ENCODE results near the gene FGFR2. TPM values are rescaled to one million over a fixed set of nuclear protein-coding genes. Genes with fewer than 3 reads are reported as not detected.

FGFR2 gene
- total and polyA plus RNA-seq, 2 of the 4 experiments (the other 2 are of a cell fraction): not detected

DNA sequence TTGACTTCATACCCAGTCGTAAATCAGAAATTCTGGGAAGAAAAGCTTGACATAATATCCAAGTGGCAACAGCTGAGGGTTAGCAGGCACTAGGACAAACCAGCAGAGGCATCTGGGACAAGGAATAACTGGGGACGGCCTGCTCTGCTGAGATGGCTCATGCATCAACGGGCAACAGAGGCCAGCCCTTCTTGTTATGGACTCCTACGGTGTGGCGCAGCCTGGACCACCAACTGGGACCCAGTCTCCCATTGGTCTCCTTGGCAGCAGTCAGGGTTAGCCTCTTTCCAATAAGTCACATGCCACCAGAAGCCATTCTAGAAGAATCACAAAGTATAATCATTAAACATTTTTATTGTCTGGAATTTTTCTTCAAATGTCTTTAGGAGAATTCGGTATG lies 15.0 kb downstream of the FGFR2 start:
- Histone ChIP-seq H2BK5ac (ENCODE audit: low read depth, low read length, poor library complexity, severe bottlenecking) (no peak overlapping the region), H3K4me2 (ENCODE audit: low read depth, low read length) (no peak overlapping the region), H4K20me1 (ENCODE audit: insufficient read depth, low read length) (no peaks in the 10 kb centered on the region), H4K8ac (ENCODE audit: low read depth in 2 of 2, low read length in 2 of 2) (no peak overlapping the region), H4K91ac (ENCODE audit: insufficient read depth, low read depth, low read length) (no peak overlapping the region), H3K27ac (ENCODE audit: insufficient read depth, low read length) (no peak overlapping the region), H3K9me3 (ENCODE audit: control insufficient read depth, insufficient read depth, low read length) (peaks cover 11% of the 10 kb centered on the region), H3K56ac (ENCODE audit: extremely low read depth, insufficient read depth, low read length) (no peak overlapping the region), H3K4me1 (ENCODE audit: control insufficient read depth, insufficient read depth, low read length) (no peaks in the 10 kb centered on the region), H3K36me3 (ENCODE audit: control insufficient read depth, insufficient read depth, low read length) (no peaks in the 10 kb centered on the region), H3K79me1 (ENCODE audit: low read depth in 1 of 2, low read length in 2 of 2) (no peaks in the 10 kb centered on the region), H2AK9ac (replicated peaks; ENCODE audit: low read depth, low read length, poor library complexity) (no peak overlapping the region), H3K14ac (replicated peaks; ENCODE audit: low read depth, low read length) (no peak overlapping the region), H4K5ac (ENCODE audit: low read depth, low read length) (no peak overlapping the region), H3K4me3 (ENCODE audit: insufficient read depth, low read depth, low read length) (no peak overlapping the region), H2AK5ac (ENCODE audit: low read depth, low read length) (no peak overlapping the region), H3K9ac (ENCODE audit: low read depth, low read length) (no peak overlapping the region), H3K27me3 (ENCODE audit: control insufficient read depth, insufficient read depth, low read length) (no peaks in the 10 kb centered on the region), H2AFZ (replicated peaks; ENCODE audit: low read length, poor library complexity) (no peak overlapping the region), H3K4ac (ENCODE audit: low read depth, low read length) (no peak overlapping the region), H3K9me1 (ENCODE audit: insufficient read depth, low read length) (no peaks in the 10 kb centered on the region), H3K18ac (ENCODE audit: low read depth, low read length) (no peak overlapping the region), H2BK15ac (ENCODE audit: low read depth, low read length) (no peak overlapping the region), H2BK20ac (ENCODE audit: low read depth, low read length) (no peak overlapping the region), H3K23ac (ENCODE audit: low read depth, low read length) (no peak overlapping the region), H2BK120ac (ENCODE audit: low read depth, low read length) (no peak overlapping the region)
- WGBS, 2 experiments (ENCODE audit: extremely low coverage in 2 of 2, insufficient read length in 1 of 2): 83% methylated on average over 2 of the region's 6 CpGs; no CpG with 5 or more reads in 1 of the 2 experiments
- no peak for ATAC-seq (ENCODE audit: low read depth)
- BruUV-seq (replicated peaks): no TSS peak
- no peak for TF ChIP-seq MAZ (IDR thresholded peaks at IDR 0.05; ENCODE audit: borderline replicate concordance, low read depth, low read length)
- TF ChIP-seq MXI1 (IDR thresholded peaks at IDR 0.05; ENCODE audit: borderline replicate concordance, low read depth, low read length): no peak
- TF ChIP-seq RFX5 (IDR thresholded peaks at IDR 0.05; ENCODE audit: low read depth, low read length): no peak
- TF ChIP-seq CHD1 (IDR thresholded peaks at IDR 0.05; ENCODE audit: low read depth, low read length): no peak
- TF ChIP-seq BHLHE40 (IDR thresholded peaks at IDR 0.05; ENCODE audit: low read depth, low read length): no peak
- TF ChIP-seq RCOR1 (IDR thresholded peaks at IDR 0.05; ENCODE audit: insufficient replicate concordance, low read length): no peak
- DNase-seq: no peak
- ChIA-PET CTCF (no interaction called here), POLR2A (ENCODE audit: unreplicated experiment) (no interaction called here)
- in situ Hi-C loops (cut with MboI; ENCODE audit: low sequenced_read_pairs): no loop called here
- dilution Hi-C loops (cut with HindIII; ENCODE audit: low sequenced_read_pairs, unreplicated experiment): no loop called here
- intact Hi-C loops (cut with micrococcal nuclease): no loop called here

Measured in IMR-90 (cell line).